GM12872 (cell line): ENCODE data around the gene RALGDS.

ENCODE experiments used
- TF ChIP-seq, protein P1 (sequence below): IDR thresholded peaks from 3 replicates; pipeline ENCODE4 v1.5.1; 2011; ENCODE audit warnings: low read depth, mild to moderate bottlenecking, low read length, moderate library complexity; ENCODE audit not compliant: insufficient read depth

RALGDS gene

DNA sequence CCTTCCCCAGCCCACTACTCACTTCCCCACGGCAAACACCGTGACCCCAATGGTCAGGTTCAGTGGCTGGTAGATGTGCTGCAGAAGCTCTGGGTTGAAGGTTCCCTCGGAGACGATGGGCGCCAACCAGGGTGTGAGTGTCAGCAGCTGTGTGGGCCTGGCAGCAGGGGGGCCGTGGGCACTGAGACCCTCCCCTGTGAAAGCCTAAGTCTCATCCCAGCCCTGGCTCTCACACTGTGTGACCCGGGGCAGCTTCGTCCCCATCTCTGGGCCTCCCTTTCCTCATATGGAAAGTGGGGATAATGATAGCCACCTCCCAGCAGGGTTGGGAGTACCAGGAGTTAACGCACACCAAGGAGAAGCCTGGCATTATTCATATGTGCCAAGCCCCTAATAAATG lies 34.1 kb upstream of the RALGDS start:
- TF ChIP-seq, protein P1, sequence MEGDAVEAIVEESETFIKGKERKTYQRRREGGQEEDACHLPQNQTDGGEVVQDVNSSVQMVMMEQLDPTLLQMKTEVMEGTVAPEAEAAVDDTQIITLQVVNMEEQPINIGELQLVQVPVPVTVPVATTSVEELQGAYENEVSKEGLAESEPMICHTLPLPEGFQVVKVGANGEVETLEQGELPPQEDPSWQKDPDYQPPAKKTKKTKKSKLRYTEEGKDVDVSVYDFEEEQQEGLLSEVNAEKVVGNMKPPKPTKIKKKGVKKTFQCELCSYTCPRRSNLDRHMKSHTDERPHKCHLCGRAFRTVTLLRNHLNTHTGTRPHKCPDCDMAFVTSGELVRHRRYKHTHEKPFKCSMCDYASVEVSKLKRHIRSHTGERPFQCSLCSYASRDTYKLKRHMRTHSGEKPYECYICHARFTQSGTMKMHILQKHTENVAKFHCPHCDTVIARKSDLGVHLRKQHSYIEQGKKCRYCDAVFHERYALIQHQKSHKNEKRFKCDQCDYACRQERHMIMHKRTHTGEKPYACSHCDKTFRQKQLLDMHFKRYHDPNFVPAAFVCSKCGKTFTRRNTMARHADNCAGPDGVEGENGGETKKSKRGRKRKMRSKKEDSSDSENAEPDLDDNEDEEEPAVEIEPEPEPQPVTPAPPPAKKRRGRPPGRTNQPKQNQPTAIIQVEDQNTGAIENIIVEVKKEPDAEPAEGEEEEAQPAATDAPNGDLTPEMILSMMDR, result no peak

DNA sequence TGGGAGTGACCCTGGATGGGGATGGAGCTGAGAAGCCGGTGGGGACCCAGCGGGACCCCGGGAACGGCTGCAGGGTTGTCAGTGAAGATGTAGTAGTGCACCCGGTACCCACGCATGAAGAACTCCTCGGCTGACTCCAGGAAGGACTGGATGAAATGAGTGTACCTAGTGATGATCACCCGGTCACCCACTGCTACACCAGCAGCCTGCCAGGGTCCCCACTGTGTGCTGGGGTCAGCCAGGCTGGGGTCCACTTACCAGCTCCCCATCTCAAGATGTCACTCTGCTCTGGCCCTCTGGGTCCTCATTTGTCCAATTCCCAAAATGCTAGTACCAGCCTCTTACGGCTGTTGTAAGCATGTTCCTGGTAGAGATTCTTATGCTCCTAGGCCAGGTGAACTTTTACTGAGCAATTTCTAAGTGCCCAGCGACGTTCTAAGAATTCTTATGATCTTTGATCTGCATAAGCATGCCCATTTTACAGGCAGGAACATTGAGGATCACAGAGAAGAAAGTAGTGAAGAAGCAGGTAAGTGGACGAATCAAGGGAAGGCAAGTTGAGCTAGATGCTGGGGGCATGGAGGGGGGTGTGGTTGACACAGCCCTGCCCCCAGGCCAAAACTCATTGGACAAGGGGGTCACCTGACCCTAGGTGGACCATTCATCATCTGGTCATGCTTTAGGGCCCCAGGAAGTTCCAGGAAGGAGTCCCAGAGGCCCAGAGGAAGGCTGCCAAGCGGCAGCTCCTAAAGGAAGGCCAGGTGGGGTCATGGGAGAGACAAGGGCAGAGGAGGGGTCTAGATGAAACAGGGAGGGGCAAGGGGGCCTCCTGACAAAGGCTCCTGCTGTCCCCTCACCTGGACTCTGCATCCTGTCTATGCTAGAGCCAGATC lies 33.3 kb upstream of the RALGDS start:
- TF ChIP-seq, protein P1, result no peak

GRCh38 chr9:133153227-133154096 lies 32.4 kb upstream of the RALGDS start:
- TF ChIP-seq, protein P1, result no peak

DNA sequence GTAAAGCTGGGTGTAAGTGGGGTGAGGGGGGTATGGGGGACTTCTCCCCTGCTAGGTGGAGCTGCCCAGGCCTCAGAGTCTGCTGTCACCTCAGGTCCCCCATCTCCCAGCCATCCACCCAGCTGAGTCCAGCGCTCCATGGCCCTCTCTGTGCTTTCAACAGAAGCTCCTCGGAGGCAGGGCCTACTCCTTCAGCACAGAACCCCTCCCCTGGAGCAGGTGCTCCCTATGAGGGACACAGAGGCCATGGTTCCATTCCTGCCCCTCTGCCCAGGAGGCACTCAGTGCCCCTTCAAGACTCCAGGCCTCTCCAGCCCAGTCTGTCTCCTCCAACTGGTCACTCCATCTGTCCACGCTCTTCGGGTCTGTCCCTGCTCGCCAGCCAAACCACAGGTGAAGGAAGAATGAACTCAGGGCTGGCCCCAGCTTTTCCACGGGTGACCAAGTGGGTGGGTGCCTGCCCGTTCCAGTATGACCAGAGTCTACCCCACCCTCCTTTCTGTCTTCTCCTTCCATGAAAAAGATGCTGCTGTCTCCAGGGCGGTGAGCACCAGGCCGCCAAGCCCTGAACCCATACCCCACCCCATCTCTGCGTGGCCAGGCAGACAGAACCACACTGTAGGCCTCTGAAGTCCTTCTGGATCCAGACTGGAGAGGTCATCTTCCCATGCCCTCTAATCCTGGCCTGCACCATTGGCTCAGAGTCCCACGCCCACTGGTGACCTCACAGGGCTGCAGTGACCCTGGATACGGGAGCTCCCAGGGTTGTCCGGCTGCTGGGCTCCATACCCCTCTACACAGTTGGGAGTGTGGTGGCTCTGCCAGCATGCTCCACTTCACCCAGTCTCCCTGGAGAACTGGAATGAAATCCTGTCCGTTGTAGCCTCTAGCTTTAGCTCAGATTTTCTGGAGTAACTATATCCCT lies 30.8 kb upstream of the RALGDS start:
- TF ChIP-seq, protein P1, result no peak

- TF ChIP-seq, protein P1, result no peak
Observed at GRCh38 chr9:133151041-133151440, 30.0 kb upstream of the RALGDS start.

- TF ChIP-seq, protein P1, result peak; percentile 31; the same call in 2 of the 3 replicates
Observed at GRCh38 chr9:133149130-133150015, 28.3 kb upstream of the RALGDS start.
